ENCODE measurements around the gene GABRG3.

The GABRG3 gene

DNA sequence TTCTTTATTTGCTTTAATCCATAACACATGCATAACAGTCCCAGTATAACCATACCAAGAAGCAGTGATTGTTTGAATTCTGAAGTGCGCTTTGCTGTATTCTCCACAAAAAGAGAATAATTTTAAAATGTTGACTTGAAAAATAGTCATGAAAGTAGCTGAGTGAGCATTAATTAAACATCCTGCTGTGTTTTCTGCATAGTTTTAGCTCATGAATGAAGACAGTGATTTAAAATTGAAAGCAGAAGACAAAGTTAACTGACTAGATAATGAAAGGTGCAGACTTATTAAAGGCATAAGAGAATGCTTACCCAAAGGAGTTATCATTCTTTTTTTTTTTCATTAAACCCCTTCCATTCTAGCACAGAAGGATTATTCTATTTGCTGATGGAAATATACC is 143.5 kb downstream of the GABRG3 start:
- DNase-seq, result no peak

DNA sequence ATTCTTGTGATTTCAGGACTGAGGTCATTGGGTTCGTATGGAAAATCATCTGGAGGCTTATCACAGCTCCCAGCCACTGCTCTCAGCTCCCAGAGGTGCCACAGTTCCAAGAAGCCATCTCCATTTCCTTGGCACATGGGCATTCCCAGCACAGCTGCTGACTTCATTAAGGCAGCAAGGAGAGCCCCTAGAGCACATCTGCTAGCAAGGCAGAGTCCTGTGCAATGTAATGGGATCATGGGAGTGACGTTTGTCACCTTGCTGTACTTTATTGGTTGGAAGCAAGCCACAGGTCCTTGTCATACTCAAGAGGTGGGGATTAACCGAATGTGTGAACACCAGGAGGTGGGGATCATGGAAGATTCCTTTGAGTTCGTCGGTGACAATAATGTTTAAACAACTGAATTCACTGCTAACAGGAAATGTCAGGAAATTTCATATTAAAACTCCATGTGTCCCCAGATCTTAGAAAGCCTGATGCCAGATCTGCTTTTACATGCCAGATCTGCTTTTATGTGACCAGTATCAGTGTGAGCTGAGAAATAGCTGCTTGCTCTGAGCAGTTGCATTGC is 148.8 kb downstream of the GABRG3 start:
- DNase-seq, result no peak

DNA sequence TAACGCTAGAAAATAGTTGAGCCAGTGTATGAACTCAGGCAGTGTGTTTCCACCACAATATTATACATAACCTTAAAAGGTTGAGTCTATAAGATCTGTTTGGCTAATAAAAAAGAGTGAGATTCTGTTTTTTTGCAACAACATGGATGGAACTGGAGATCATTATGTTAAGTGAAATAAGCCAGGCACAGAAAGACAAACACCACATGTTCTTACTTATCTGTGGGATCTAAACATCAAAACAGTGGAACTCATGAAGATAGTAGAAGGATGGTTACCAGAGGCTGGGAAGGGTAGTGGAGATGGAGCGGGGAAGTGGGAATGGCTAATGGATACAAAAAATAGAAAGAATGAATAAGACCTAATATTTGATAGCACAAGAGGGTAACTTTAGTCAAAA is 150.7 kb downstream of the GABRG3 start:
- DNase-seq, result no peak

DNA sequence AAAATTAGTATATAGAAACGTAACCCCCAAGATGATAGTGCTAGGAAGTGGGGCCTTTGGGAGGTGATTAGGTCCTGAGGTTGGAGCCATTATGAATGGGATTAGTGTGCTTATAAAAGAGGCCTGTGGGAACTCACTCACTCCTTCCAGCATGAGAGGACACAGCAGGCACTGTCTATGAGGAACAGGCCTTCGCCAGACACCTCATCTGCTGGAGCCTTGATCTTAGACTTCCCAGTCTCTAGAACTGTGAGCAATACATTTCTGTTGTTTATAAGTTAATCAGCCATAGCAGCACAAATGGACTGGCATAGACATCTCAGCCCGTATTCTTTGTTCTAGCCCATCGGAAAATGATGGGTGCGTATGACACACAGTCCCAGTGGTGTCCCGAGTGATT is 152.3 kb downstream of the GABRG3 start:
- no peak for DNase-seq

DNA sequence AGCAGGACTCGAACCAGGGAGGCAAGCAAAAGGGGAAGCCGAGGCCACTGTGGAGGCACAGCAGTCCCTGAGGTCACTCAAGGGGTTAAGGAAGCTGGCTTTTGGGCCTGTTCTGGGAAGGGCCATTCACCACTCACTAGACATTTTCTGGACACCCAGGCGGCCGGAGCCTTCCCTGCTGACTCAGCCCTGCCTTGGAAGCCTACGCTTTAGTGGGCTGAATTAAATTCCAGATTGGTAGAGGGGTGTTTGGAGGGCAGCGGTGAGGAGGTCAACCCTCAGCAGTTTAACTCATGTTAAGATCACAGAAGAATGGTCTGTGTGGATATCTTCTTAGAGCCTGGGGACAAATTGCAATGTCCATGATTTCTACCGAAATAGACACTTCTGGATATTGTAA is 152.8 kb downstream of the GABRG3 start:
- DNase-seq, result no peak

DNA sequence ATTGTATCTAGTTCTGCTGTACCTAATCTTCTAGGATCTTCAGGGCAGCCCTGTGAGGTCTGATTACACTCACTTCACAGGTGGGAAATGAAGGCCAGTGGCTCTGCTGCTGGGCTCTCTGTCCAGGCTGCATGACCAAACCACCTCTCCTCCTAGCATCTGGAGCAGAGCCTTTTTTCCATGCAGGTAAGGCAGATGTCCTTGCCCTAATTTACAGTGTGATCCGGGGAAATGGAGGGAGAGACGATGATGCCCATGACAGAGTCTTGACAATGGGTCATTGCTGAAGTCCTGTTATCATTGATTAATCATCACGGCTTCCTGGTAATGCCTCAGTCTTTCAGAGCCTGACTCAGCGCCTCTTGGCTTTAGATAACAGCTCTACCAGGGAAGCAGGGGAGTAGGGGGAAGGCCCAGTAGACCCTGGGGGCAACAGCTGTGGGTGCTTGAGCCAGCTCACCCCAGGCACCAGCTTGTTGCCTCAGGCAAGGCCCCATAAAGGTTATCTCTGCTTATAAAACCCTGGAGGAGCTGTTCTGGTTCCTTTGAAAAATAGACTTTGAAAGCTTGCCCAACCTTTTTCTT is 153.4 kb downstream of the GABRG3 start:
- DNase-seq, result no peak

DNA sequence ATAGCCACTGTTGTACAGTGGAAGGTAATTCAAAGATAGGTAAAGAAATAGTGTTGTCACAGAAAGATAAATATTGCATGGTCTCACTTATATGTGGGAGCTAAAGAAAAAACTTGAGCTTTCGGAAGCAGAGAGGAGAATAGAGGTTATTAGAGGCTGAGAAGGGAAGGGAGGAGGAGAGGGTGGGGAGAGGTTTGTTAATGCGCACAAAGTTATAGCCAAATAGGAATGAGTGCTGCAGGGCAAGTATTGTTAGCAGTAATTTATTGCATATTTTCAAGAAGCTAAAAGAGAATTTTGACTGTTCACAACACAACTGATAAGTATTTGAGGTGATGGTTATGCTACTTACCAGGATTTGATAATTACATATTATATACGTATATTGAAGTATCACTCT is 154.2 kb downstream of the GABRG3 start:
- no peak for DNase-seq

DNA sequence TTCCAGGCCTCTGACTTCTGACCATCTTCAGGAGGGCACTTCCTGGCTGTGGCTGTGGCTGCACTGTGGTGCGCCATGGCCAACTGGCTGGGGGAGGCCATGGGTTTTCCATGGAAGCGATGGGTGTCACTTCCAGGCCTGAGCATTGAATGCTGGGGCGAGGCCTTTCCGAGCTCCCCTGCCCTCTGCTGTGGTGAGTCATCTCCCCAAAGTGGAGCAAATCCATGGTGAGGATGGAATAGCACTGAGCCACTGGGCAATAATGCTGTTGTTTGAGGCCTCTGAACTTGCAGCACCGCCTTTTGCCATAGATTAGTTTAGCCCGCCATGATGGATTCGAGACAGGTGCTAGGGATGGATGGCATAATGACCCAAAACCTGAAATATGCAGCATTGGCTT is 155.5 kb downstream of the GABRG3 start:
- no peak for DNase-seq

DNA sequence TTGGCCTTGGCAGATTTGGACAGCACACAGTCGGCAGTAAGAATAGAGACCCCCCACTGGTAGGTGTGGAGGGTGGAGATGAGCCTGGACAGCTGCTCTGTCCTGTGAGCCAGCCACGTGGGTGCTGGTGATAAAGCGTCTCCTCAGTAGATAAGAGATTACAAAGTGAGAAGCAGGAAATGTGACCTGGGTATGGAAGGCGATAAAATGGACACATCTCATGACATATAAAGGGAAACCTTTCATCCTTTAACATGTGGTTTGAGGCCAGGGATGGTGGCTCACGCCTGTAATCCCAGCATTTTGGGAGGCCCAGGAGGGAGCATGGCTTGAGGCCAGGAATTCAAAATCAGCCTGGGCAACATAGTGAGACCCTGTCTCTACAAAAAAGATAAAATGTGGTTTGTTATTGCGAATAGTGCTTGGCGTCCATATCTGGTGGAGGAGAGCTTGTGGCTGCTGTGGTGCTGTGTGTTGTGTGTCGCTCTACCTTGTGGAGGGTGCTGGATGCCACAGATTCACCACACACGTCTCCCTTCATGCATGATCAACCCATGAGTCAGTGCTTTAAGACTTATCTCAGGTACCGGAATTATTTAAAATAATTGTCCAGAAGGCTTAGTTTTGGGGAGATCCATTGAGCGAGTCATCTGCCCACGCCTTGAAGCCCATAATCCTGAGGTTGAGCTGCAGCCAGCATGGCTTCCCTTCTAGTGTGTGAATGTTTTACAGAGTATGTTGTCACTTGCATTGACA is 157.0 kb downstream of the GABRG3 start:
- no peak for DNase-seq

DNA sequence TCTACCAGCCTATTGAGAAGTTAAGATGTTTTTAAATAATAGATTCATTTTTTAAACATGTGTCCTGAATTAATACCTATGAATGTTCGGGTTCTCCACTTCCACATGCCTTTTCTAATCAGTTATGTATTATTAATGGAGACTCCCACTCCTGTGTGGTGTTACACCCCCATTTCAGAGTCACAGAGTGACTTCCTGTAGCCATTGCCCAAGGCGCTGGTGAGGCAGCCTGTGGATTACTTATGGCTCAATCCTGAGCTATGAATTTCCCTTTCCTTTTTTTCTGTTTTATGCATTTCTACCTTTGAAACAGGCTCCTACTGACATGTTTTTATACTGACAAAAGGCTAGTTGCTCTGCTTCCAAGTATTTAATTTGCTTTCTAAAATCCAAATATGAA is 162.3 kb downstream of the GABRG3 start:
- DNase-seq, result no peak

DNA sequence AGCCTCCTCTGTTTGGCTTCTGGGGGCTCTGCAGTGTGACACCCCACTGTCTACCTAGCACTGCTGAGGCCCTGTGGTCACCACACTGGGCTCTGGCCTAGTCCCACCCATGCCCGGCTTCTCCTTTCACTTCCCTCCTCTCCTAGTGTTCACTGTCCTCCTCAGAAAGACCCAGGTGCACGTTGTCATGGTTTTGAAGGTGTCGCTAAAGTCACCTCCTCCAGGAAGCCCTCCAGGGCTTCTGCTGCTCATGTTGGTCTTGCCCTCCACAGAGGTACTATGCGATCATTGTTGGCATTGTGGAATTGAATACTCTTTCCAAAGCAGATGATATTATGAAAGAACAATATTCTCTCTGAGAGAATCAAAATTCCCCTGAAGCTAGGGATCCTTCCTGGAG is 163.5 kb downstream of the GABRG3 start:
- no peak for DNase-seq

DNA sequence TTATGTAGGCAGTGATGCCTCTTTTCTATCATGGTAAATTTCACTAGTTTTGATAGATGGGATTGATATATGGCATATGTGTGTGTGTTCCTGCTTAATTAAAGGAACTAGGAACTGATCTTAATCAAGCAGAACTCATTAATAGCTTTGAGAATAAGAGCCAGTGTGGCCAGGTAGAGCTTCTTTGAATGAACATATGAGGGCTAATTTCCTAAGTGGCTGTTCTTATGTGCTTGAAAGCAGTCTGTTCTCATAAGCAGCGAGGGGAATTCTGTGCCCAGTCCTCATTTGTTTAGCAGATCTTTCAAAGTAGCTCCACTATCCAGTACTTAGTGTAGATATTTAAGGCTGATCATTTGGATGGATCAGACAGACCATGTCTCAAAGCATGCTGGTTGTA is 164.2 kb downstream of the GABRG3 start:
- DNase-seq, result no peak

DNA sequence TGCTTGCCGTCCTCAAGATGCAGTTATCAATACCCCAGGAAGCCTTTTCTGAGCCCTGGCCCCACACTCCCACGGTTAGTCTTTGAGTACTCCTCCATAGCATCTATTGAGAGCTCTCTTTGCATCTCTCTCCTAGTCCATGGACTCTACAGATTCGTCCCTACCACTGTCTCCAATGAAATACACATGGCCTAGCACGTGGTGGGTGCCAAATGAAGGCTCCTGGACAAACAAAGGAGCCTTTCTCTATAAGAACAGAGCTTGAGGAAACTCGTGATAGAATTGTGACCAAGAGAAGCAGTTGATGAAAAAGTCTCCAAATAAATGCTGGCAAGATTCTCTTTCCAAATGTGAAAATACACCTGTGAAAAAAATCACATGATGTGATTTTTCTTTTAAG is 166.1 kb downstream of the GABRG3 start:
- DNase-seq, result no peak

DNA sequence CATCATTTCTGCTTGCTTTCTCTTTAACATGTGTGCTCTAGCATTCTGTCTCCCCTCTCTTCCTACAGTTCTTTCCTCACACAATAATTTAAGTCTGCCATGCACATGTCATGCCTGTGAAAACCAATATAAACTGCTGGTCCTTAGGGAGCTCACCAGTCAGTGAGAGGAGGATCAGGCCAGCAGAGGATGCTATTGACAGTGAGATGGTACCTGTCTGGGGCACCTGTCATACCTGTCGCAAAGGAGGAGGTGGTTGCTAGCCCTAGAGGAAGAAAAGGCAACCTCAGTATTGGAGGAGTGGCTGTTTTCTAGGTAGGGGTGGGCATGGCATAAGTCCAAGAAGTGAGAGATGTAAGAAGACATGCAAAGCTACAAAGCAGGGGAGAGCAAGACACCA is 194.6 kb downstream of the GABRG3 start:
- no peak for DNase-seq

DNA sequence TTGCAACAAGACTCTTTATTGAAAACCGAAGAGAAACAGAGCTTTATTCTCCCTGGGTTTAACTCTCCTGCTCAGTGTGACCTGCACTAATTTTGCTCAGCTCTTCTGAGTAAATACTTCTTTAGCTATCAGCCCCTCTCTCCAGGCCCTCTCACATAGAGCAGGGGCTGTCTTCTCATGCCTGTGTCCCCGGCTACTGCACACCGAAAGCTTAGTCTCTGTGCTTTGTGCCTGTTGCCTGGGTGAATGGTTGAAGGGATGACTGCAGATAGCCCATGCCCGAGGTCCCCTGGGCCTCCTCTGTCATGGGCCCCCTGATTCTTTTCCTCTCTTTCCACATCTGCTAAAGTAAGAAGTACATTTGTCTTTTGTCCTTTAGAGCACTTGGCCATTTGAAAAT is 195.9 kb downstream of the GABRG3 start:
- no peak for DNase-seq

DNA sequence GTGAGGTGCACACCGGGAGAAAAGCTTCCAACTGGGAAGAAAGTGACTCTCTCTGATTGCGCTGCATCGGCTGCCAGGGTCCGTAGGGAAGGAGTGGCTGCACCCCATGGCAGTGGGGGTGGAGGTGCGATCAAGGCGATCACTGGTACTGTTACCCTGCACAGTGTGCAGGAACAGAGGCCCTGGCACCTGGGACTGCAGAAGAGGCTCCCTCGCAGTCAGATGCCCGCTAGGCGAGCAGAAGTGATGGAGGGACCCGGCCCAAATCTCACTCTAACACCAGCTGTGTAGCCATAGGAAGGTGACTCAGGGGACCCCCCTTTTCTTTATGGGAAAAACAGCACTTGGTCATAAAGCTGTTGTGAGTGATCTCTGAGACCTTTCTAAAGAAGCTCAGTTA is 196.8 kb downstream of the GABRG3 start:
- no peak for DNase-seq

DNA sequence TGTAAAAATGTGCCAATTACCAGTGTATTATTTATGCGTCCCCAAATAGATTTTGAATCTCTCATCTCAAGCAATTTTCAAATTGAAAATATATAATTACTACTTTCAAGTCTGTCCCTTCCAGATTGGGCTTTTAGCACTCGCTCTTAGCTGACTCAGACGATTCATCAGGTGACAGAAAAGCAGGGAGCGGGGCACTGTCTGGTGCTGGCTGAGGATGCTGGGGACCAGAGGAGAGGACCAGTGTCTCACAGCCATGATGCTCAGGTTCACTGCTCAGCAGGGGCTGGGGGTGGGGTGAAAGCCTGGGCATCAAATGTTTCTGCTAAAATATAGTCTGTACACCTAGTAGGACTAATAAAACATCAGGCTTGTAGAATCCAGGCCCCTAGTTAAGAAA is 199.9 kb downstream of the GABRG3 start:
- no peak for DNase-seq

DNA sequence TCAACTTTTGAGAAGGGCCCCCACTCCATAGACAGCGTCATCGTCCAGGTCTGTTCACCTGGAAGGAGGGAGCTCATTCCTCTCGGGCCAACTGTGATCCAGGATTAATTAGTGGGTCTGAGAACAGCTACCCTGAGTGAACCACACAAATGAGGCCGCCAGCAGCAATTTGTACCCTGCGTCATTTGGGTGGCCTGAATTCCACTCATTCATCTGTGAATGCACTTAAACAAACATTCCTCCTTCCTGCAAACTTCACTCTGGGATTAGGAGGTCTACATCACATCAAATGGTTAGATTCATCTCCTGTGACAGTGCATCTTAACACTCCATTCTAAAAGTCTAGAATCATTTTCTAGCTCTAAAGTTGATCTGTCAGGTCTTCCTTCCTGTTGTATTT is 201.8 kb downstream of the GABRG3 start:
- DNase-seq, result no peak

DNA sequence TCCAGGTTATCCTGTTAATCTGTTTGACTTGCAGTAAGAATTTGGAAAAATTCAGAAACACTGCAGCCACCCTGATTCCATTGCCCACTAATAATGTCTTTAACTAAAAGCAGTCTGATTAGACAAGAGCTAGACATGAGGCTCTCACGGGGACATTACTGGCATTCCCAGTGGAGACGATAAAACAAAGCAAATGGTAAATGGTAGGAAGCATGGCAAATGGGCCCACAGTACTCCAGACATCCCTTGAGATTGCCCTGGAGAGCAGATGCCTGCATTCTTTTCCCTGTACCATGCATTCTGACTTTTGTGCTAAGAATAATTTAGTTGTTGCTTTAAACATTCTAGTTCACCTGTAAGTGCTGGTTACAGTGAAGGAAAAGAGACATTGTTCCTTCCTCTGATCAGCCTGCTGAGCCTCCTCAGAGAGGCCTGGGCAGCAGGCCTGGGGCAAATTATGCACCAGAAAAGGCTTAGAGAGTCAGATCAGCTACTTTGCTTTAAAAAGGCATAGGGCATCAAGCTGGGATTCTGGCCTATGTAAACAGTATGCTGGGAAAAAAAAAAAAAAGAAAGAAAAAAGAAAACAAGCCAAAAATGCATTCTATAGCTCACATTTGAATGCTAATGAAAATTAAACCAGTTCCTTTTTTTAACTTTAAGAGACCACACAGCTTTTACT is 204.6 kb downstream of the GABRG3 start:
- DNase-seq, result no peak

DNA sequence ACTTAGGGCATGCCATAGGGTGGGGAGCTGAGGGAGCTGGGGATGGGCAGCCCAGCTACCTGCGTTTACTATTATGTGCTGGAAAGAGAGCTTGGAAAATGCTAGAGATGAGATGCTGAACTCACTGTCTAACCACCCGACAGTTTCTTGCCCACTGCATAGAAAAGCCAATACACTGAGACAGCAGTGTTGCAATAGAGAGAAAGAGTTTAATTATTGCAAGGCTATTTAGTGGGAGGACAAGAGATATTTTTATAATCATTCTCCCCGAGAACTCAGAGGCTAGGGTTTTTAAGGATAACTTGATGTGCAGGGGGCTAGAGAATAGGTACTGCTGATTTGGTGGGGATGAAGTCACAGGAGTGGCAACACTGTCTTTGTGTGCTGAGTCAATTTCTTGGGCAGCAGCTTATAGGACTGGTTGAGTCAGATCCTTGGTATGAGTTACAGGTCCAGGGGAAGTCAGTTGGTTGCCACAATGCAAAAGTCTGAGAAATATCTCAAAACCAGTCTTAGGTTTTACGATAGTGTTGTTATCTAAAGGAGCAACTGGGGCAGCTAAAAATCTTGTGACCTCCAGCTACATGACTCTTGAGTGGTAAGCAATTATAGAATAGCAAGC is 205.9 kb downstream of the GABRG3 start:
- no peak for DNase-seq

DNA sequence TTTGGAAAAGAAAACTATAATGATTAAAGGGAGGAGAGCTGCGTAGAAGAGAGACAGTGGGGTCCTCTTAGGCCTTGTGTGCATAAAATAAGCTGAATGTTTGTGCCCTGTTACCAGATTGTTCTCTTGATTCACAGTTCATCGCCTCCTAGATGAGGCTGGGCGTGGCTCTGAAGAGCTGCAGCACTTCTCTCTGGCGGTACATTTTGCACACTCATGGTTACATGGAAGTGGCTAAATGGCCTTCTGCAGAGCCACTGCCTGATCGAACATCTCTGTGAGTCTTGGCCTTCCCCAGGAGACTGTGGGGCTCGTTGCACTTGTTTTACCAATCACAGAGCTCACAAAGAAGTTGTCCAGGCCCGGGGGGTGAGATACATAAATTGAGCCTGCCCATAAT is 208.8 kb downstream of the GABRG3 start:
- DNase-seq, result no peak

DNA sequence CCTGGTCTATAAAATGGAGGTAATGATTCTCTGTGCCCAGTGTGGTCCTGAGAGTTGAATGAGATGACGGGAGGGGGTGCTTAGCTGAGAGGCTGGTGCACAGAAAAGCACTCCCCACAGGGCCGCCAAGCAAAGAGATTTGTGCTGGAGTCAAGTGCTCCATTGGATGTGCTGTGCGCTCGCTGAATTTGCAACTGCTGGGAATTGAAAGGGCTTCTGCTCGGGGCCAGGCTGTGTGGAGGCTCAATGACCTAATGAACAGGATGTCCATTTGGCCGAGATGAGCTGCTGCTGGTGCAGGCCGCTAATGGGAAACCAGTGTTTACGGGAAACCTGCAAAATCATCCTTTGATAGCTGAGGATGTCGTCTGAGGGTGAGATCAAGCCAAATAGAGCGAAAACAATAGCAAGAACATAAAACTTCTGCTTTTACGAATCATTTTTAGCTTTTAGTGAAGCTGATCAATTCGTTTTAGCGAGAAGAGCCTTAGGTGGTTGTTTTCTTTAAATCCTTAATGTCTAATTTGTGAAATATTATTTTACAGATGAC is 211.7 kb downstream of the GABRG3 start:
- DNase-seq, result no peak

DNA sequence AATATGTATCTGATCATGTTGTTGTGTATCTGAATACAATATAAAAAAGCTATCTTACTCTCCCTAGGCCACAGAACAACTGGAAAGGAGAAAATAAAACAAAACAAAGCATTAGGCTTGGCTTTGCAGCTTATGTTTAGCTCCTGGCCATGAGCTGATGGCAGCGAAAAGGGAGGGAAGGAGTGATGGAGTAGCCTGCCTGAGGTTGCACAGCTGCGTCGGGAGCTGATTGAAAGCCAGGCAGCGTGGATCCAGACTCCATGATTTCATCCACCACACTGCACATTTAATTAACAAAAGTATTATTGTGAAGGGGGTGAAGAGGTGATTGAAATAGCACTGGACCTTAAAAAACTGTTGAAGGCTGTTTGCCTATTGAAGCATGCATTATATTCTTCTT is 212.2 kb downstream of the GABRG3 start:
- no peak for DNase-seq

All from activated naive CD4-positive, alpha-beta T cell treated with anti-CD3 and anti-CD28 coated beads, Interleukin-2, amount 50 U/mL, for 16 hours (primary cell).